Activated CD4-positive, alpha-beta T cell treated with anti-CD3 and anti-CD28 coated beads, Interleukin-2, amount 10 ng/mL, durations not matched to agents 7 days and 5 days (primary cell): ENCODE measurements around the gene KANSL1. TPM values are rescaled to one million over a fixed set of nuclear protein-coding genes. Genes with fewer than 3 reads are reported as not detected.
A peak's percentile ranks its signal among the peaks of the same experiment; 100 is the strongest.

ENCODE experiments used
- CTCF ChIA-PET: fragments of 350-600 bp; sonication (Branson Sonifier 250); formaldehyde crosslinking; loops from one replicate; lab custom pipeline; 2021; ENCODE audit warnings: antibody characterized with exemption; lab: Charles Lee
- POLR2A ChIA-PET: fragments of 350-600 bp; sonication (Branson Sonifier 250); formaldehyde crosslinking; loops from one replicate; lab custom pipeline; 2021; ENCODE audit warnings: antibody characterized with exemption; lab: Charles Lee
- DNase-seq: peaks from one replicate; pipeline ENCODE4 v3.0.0-alpha.2; 2020
- H3K27ac Mint-ChIP-seq: one replicate; pipeline ENCODE4 v1.8.0; 2021; ENCODE audit warnings: mild to moderate bottlenecking, moderate library complexity, mixed read lengths
- H3K27me3 Mint-ChIP-seq: one replicate; pipeline ENCODE4 v1.8.0; 2021; ENCODE audit warnings: mixed read lengths
- H3K36me3 Mint-ChIP-seq: one replicate; pipeline ENCODE4 v1.8.0; 2021; ENCODE audit warnings: low read depth, mixed read lengths
- H3K4me1 Mint-ChIP-seq: one replicate; pipeline ENCODE4 v1.8.0; 2021; ENCODE audit warnings: mixed read lengths
- H3K4me3 Mint-ChIP-seq: one replicate; pipeline ENCODE4 v1.8.0; 2021; ENCODE audit warnings: mild to moderate bottlenecking, moderate library complexity, mixed read lengths
- H3K9me3 Mint-ChIP-seq: one replicate; pipeline ENCODE4 v1.8.0; 2021; ENCODE audit warnings: mixed read lengths
- total RNA-seq, 2 experiments: library from RNA; stranded (reverse); gene quantifications; one replicate each; pipeline ENCODE4 v1.2.3, GENCODE V29; 2021

KANSL1 gene
- total RNA-seq, 2 experiments from 2014 or later: 85.7 to 97.7 TPM

DNA sequence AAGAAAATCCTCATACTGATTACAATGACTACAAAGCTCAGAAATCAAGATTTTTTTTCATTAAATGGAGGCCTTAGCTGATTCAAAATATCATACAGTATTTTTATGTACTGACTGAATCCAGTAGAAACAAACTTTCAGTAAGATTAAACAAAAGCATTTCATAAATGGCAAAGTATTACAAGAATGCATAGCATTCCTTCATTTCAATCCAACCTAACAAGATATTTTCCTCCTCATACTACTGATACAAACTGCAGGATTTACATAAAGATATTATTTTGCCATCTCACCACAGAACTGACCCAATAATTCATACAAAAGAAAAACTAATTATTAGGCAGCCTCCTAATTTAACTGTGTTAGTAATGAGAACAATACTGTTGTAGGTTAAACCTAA is 6.2 kb upstream of the KANSL1 start:
- Mint-ChIP-seq H3K9me3 (no peaks in the 10 kb centered on the region), H3K36me3 (peaks cover 12% of the 10 kb centered on the region), H3K27me3 (no peaks in the 10 kb centered on the region), H3K4me3 (no peak overlapping the region), H3K27ac (no peak overlapping the region), H3K4me1 (peaks cover 49% of the 10 kb centered on the region)
- CTCF ChIA-PET: interaction anchor here (0.6 to 4.5 kb wide), 7 partner anchors 11 to 562 kb away, joined by 3 to 28 read pairs (median 4); no protein-coding TSS in a partner anchor
- POLR2A ChIA-PET: no interaction called here
- DNase-seq: no peak

DNA sequence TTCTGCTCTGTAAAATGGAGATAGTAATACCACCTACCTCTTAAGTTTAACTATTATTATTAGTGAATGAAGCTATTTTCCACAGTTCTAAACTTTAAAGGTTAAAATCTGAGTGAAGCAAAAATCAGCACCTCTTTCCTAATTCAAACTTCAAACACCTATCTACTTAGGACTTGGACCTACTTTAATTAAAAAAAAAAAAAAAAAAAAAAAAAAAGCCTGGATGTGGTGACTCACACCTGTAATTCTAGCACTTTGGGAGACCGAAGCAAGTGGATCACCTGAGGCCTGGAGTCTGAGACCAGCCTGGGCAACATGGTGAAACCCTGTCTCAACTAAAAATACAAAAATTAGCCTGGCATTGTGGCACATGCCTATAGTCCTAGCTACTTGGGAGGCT is 5.0 kb upstream of the KANSL1 start:
- ChIA-PET CTCF (interaction anchor here (0.7 to 4.5 kb wide), 5 partner anchors 13 to 89 kb away, joined by 3 to 28 read pairs (median 3); no protein-coding TSS in a partner anchor), POLR2A (no interaction called here)
- peaks cover 12% of the 10 kb centered on the region for H3K36me3 Mint-ChIP-seq

DNA sequence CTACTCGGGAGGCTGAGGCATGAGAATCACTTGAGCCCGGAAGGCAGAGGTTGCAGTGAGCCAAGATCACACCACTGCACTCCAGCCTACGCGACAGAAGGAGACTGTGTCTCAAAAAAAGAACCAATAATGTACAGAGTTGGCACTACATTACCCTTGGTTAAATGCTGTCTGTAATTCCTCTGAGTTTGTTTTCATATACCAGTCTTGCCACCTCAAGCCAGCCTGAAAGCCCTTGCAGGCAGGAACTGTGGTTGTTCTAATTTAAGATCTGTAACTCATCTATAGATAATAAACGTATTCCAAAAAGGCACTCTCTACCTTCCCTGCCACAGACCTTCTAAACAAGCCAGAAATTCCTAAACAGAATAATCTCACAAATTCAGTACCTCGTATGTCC is 4.3 kb upstream of the KANSL1 start:
- DNase-seq: no peak
- Mint-ChIP-seq H3K4me3 (no peak overlapping the region), H3K27ac (peak overlapping the region; percentile 21), H3K36me3 (peaks cover 12% of the 10 kb centered on the region), H3K4me1 (peaks cover 49% of the 10 kb centered on the region), H3K9me3 (no peaks in the 10 kb centered on the region), H3K27me3 (no peaks in the 10 kb centered on the region)
- POLR2A ChIA-PET: no interaction called here
- CTCF ChIA-PET: no interaction called here

More for the DNA sequence above, 5.0 kb upstream of the KANSL1 start:
- Mint-ChIP-seq H3K27ac (no peak overlapping the region), H3K9me3 (no peaks in the 10 kb centered on the region), H3K4me3 (no peak overlapping the region), H3K4me1 (peaks cover 49% of the 10 kb centered on the region), H3K27me3 (no peaks in the 10 kb centered on the region)
- DNase-seq: no peak

DNA sequence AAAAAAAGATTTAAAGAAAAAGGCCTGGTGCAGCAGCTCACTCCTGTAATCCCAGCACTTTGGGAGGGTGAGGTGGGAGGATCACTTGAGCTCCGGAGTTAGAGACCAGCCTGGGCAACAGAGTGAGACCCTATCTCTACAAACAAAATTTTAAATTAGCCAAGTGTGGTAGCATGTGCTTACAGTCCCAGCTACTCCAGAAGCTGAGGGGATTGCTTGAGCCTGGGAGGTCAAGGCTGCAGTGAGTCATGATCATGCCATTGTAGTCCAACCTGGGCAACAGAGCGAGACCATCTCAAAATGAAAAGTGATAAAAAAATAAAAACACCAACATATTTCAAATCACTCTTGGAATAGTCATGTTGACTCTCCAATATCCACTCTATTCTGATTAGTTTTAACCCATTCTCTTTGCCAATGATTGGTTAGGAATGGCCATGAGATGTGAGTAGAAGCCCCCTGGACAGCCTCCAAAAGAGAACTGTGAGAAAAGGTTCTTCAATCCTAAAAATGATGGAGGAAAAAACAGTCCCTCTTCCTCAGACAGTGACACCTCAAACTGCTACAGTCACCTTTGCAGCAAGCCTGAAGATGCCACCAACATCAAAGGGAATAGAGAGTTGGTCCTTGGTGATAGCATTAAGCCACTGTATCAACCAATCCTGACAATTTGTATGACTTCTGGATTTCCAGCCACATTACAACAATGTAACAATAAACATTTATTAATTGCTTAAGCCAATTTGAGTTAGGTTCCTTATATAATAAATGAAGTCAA is 2.9 kb upstream of the KANSL1 start:
- POLR2A ChIA-PET: no interaction called here
- peak overlapping the region; percentile 57 for H3K4me3 Mint-ChIP-seq
- DNase-seq: no peak
- H3K9me3 Mint-ChIP-seq: no peaks in the 10 kb centered on the region
- peaks cover 23% of the 10 kb centered on the region for H3K36me3 Mint-ChIP-seq
- CTCF ChIA-PET: interaction anchor here (0.7 to 1.4 kb wide), 4 partner anchors 10 to 18 kb away, joined by 3 to 5 read pairs (median 4); no protein-coding TSS in a partner anchor
- H3K27me3 Mint-ChIP-seq: no peaks in the 10 kb centered on the region
- H3K27ac Mint-ChIP-seq: peak overlapping the region; percentile 99
- peaks cover 45% of the 10 kb centered on the region for H3K4me1 Mint-ChIP-seq

DNA sequence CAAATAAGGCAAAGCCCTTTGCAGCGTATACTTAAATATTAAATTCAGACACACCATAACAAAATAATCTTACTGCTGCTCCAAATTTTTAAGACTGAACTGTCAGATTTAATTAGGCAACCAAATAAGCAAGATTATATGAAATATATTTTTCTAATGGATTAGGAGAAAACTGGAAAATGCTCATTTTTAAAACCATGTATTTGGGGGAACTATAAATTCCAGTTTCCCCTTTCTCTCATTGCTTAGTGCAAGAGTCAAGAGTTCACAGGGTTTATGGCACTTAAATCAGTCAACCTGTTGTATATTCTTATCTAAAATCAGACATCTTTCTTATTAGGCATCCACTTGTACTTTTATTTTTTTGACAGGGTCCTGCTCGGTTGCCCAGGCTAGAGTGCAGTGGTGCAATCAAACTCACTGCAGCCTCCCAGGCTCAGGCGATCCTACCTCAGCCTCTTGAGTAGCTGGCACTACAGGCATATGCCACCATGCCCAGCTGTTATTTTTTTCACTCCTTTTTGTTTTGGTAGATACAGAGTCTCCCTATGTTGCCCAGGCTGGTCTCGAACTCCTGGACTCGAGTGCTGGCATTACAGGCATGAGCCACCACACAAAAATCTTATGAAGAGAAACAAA is 2.1 kb upstream of the KANSL1 start:
- no peak for DNase-seq
- Mint-ChIP-seq H3K4me3 (peak overlapping the region; percentile 74), H3K9me3 (no peaks in the 10 kb centered on the region), H3K27me3 (no peaks in the 10 kb centered on the region), H3K36me3 (peaks cover 25% of the 10 kb centered on the region), H3K27ac (peak overlapping the region; percentile 99), H3K4me1 (peaks cover 44% of the 10 kb centered on the region)
- CTCF ChIA-PET: interaction anchor here (0.6 to 1.4 kb wide), 5 partner anchors 11 to 883 kb away, joined by 3 to 5 read pairs (median 4); no protein-coding TSS in a partner anchor
- POLR2A ChIA-PET: no interaction called here

DNA sequence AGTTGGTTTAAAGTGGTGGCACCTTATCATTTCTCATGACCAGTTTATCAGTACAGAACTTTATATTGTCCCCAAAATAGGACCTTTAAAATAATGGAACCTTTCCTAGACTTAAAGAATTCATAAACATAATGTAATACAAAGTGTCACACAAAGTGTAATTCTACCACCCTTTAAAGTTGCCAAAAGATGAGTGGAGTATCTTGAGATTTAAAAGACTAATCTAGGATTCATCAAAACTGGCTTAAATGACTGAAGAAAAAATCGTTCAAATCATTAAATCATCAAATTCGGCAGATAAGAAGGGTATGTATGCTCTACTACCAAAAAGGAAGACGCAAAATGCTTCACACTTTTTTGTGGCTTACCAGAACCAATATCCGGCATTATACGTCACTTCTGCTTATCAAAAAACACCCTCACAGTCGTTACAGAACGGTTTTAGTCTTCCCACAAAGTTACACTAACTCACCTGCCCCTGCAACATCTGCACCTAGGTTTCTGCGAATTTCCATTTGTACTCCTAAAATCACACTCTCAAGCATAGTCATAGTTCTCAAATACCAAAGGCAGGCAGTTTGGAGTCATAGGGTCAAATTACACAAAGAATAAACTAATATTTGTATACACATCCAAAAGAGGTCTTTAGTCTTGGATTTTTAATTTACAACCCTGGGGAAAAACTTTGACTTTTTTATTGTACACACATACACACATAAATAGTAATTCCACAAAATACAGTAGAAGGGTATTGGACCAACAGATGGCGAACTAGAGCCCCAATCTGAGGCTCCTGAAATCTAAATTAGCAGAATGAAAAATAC is 1.4 kb upstream of the KANSL1 start:
- Mint-ChIP-seq H3K36me3 (peaks cover 29% of the 10 kb centered on the region), H3K27me3 (no peaks in the 10 kb centered on the region), H3K27ac (peak overlapping the region; percentile 99), H3K4me1 (peaks cover 49% of the 10 kb centered on the region), H3K9me3 (no peaks in the 10 kb centered on the region), H3K4me3 (peak overlapping the region; percentile 74)
- DNase-seq: peak; percentile 82
- POLR2A ChIA-PET: no interaction called here
- CTCF ChIA-PET: interaction anchor here (0.6 to 2.3 kb wide), 14 partner anchors 11 to 884 kb away, joined by 3 to 73 read pairs (median 6); no protein-coding TSS in a partner anchor

DNA sequence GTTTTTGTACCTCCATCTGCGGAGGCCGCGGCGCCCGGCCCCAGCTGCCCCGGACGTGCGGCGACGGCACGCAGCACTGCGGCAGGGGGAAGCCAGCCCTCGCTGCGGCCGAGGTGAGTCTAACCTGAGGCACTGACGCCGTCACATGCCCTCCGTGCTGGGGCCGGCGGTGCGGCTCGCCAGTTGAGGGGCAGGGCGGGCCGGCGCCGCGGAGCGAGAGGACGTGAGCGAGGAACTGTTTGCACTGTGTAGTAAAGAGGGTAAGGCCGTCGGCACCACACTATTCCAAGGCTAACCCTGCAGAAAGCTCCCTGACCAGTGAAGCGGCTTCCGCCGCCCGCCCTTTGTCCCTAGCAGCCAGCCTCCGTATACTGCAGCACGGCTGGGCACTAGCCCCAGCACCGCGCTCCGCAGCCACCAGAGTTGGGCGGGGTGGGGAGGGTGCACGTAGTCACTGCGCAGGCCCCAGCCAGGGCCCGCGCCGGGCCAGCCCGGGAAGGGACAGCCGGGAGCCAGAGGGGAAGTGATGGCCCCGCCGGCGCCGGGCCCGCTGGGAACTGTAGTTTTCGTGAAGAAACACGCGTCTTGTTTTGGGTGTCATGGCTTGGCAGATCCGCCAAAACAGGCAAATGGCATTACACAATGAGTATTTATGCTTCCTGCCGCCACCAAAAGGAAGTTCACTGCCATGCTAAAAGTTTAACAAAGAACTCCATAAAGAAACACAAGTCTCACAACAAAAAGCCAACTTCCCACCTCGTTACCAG is 580 bp upstream of the KANSL1 start:
- DNase-seq: peak; percentile 94
- Mint-ChIP-seq H3K4me1 (peaks cover 54% of the 10 kb centered on the region), H3K4me3 (peak overlapping the region; percentile 74), H3K27ac (peak overlapping the region; percentile 99), H3K27me3 (no peaks in the 10 kb centered on the region), H3K9me3 (no peaks in the 10 kb centered on the region), H3K36me3 (peaks cover 30% of the 10 kb centered on the region)
- ChIA-PET CTCF (interaction anchor here (0.6 to 2.3 kb wide), 21 partner anchors 10 to 619 kb away, joined by 3 to 73 read pairs (median 6); no protein-coding TSS in a partner anchor), POLR2A (interaction anchor here (0.6 to 1.0 kb wide), 2 partner anchors 21 to 93 kb away, joined by 3 to 4 read pairs; no protein-coding TSS in a partner anchor)

DNA sequence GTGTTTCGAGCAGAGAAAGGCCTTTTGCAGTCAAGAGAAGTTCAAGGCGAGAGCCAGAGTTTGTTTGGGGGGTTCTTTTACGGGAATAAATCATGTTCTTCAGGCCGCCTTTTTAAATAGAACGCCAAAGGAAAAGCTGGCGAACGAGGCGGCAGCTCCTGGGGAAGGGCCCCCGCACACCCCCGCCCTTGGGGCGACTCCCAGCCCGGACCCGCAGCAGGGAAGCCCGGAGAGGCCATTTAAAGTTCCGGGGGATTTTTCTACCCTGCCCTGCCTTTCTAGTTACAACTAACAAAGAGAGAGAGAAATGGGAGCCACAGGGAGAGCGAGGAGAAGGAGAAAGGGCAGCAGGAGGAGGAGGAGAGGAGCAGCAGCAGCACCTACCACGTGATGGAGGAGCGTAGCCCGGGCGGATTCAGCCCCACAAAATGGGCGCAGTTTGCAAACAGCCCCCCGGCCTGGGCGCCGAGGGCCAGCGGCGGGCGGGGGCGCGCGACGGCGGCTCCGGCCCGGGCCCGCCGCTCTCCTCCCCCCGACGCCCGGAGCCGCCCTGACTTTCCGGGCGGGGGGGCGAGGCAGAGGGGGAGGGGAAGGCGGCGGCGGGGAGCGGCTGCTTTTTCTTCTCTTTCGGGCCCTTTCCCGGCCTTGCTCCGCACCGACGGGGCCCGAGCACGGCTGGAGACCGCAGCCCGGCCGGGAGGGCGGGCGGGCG is 634 bp downstream of the KANSL1 start:
- ChIA-PET CTCF (interaction anchor here (0.6 to 2.3 kb wide), 37 partner anchors 9 to 617 kb away, joined by 3 to 73 read pairs (median 5); no protein-coding TSS in a partner anchor), POLR2A (interaction anchor here (0.6 to 1.0 kb wide), 3 partner anchors 15 to 92 kb away, joined by 3 to 4 read pairs (median 3); no protein-coding TSS in a partner anchor)
- peak overlapping the region; percentile 91 for H3K4me3 Mint-ChIP-seq
- peaks cover 28% of the 10 kb centered on the region for H3K36me3 Mint-ChIP-seq
- H3K9me3 Mint-ChIP-seq: no peaks in the 10 kb centered on the region
- peaks cover 59% of the 10 kb centered on the region for H3K4me1 Mint-ChIP-seq
- H3K27ac Mint-ChIP-seq: peak overlapping the region; percentile 89
- peak; percentile 63 for DNase-seq
- H3K27me3 Mint-ChIP-seq: no peaks in the 10 kb centered on the region

DNA sequence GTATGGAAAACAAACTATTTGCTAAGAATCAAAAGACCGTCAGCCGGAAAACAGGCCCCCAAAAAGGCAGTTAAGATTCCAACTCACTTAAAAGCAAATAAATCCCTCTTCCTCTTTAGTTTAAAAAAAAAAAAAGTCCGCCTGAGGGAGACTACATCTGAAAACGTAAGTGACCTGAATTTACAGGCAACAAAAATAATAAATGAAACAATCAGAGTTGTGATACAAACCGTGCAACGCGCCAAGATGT is 1.1 kb downstream of the KANSL1 start:
- CTCF ChIA-PET: interaction anchor here (1.2 to 2.3 kb wide), 2 partner anchors 10 to 11 kb away, joined by 7 to 73 read pairs; no protein-coding TSS in a partner anchor
- H3K9me3 Mint-ChIP-seq: no peaks in the 10 kb centered on the region

DNA sequence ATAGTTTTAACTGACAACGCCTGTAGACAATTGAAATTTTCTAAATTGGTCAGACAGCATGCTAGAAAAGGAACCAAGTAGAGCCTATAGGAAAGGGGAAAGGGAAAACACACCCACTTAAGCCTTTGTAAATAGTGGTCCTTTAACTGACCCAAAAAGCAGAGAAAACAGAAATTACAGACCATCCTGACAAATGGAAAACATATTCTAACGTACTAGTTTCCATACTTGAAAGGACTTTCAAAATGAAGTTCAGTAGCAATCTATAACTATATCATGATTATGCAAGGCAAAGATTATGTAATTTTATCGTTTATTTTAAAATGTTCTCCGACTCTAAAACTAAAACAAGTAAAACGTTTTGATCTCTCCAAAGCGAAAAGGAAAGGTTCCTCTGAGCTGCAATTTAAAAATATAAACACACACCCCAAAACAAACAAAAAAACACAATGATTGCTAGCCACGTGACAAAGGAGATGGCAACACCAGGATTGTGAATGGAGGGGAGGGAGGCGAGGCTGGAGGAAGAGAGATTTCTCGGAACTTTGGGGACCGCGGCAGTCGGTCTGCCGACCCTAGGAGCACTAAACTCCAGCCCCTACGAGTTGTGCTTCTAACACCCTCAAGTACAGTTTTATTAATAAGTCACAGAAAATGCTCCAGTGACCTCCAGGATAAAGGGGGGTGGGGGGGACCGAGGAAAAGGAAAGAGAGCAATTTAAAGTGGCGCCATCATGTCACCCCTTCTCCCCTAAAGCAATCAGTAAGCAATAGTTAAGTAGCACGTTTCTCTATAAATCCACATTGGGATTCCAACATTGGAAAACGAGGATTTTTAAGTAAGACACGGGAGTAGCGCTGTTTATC is 1.7 kb downstream of the KANSL1 start:
- Mint-ChIP-seq H3K4me3 (peak overlapping the region; percentile 91), H3K36me3 (peaks cover 22% of the 10 kb centered on the region), H3K27me3 (no peaks in the 10 kb centered on the region), H3K27ac (peak overlapping the region; percentile 89), H3K4me1 (peaks cover 60% of the 10 kb centered on the region), H3K9me3 (no peaks in the 10 kb centered on the region)
- peak; percentile 42 for DNase-seq
- ChIA-PET CTCF (interaction anchor here (2.3 kb wide), 1 partner anchor 11 kb away, joined by 73 read pairs; no protein-coding TSS in a partner anchor), POLR2A (interaction anchor here (0.6 kb wide), 1 partner anchor 17 kb away, joined by 3 read pairs; no protein-coding TSS in a partner anchor)

More for the DNA sequence above, 1.1 kb downstream of the KANSL1 start:
- Mint-ChIP-seq H3K4me1 (peaks cover 59% of the 10 kb centered on the region), H3K27ac (peak overlapping the region; percentile 89), H3K27me3 (no peaks in the 10 kb centered on the region), H3K36me3 (peaks cover 23% of the 10 kb centered on the region), H3K4me3 (peak overlapping the region; percentile 91)
- POLR2A ChIA-PET: interaction anchor here (0.6 kb wide), 1 partner anchor 17 kb away, joined by 3 read pairs; no protein-coding TSS in a partner anchor
- no peak for DNase-seq
